A549 (cell line): ENCODE results near the gene CDCA7L. TPM values are rescaled to one million over a fixed set of nuclear protein-coding genes. Genes with fewer than 3 reads are reported as not detected.

Experiments used
- ATAC-seq, 2 experiments: fragments of 200-7000 bp in 1 of 2; fragments of >200 bp in 1 of 2; cut with Nextera tagmentation in 1 of 2; cut with Tn5 transposase in 1 of 2; 3 replicates each; pipeline versions ENCODE4 v1.8.0 to v1.9.1; 2018 to 2020; ENCODE audit warnings: mild to moderate bottlenecking in 1 of 2, moderate library complexity in 1 of 2
- CTCF ChIA-PET: fragments of 300-600 bp; sonication (Branson Sonifier 250); formaldehyde crosslinking; extraction: SDS; loops from one replicate; lab custom pipeline; 2021; ENCODE audit warnings: antibody characterized with exemption, inconsistent platforms; lab: Yijun Ruan, JAX
- POLR2A ChIA-PET: fragments of 350-600 bp; formaldehyde crosslinking; extraction: SDS; loops from one replicate; lab custom pipeline; 2021; ENCODE audit warnings: antibody characterized with exemption, inconsistent platforms; lab: Yijun Ruan, JAX
- DNase-seq, 2 experiments: peaks; one replicate each; pipeline versions ENCODE4 v3.0.0 to v3.0.0-alpha.2; 2011 to 2016; ENCODE audit warnings: low read depth in 1 of 2, low spot score in 1 of 2
- FAIRE-seq: peaks from 2 replicates; lab custom pipeline; 2011; peaks lifted over from hg19 to GRCh38; lab: Jason Lieb, UNC
- H3K27ac ChIP-seq, 2 experiments: fragments of >200 bp; sonication (Bioruptor Twin); formaldehyde crosslinking; 3 replicates each; pipeline ENCODE4 v1.5.1; 2016 to 2017
- H3K4me1 ChIP-seq: fragments of >200 bp; sonication (Bioruptor Twin); formaldehyde crosslinking; 3 replicates; pipeline ENCODE4 v1.6.1; 2016
- H3K4me2 ChIP-seq: fragments of >200 bp; sonication (Bioruptor Twin); formaldehyde crosslinking; 3 replicates; pipeline ENCODE4 v1.6.1; 2016
- H3K4me3 ChIP-seq: fragments of >200 bp; sonication (Bioruptor Twin); formaldehyde crosslinking; 3 replicates; pipeline ENCODE4 v1.5.1; 2016
- H3K9me3 ChIP-seq: fragments of >200 bp; sonication (Bioruptor Twin); formaldehyde crosslinking; 3 replicates; pipeline ENCODE4 v1.6.1; 2016
- CHD4 ChIP-seq: fragments of 200-600 bp; sonication (generic); IDR thresholded peaks from 2 replicates; pipeline ENCODE4 v1.6.1; 2016; ENCODE audit warnings: antibody characterized with exemption, mild to moderate bottlenecking, borderline replicate concordance
- EHMT2 ChIP-seq: fragments of 200-600 bp; sonication (generic); IDR thresholded peaks from 2 replicates; pipeline ENCODE4 v1.6.1; 2016; ENCODE audit warnings: antibody characterized with exemption, low read depth, mild to moderate bottlenecking, moderate library complexity
- EP300 ChIP-seq, 2 experiments: fragments of >200 bp; sonication (Bioruptor Twin); formaldehyde crosslinking; IDR thresholded peaks; 2 replicates in 1 of 2; 3 replicates in 1 of 2; pipeline ENCODE4 v1.6.1; 2016 to 2017
- GATA3 ChIP-seq: IDR thresholded peaks from 2 replicates; pipeline ENCODE4 v1.6.1; 2012; ENCODE audit warnings: borderline replicate concordance
- HDAC2 ChIP-seq: fragments of 200-600 bp; sonication (generic); IDR thresholded peaks from 2 replicates; pipeline ENCODE4 v1.6.1; 2016
- HOXA7 ChIP-seq: fragments of 250-450 bp; sonication (Bioruptor Pico); IDR thresholded peaks from 2 replicates; pipeline ENCODE4 v1.5.0; 2020; ENCODE audit warnings: mild to moderate bottlenecking, moderate library complexity
- MAFK ChIP-seq: fragments of 450-650 bp; IDR thresholded peaks from 2 replicates; pipeline ENCODE4 v1.6.1; 2014; ENCODE audit not compliant: partially characterized antibody
- MYC ChIP-seq: IDR thresholded peaks from 2 replicates; pipeline ENCODE4 v1.6.1; 2012; ENCODE audit warnings: mild to moderate bottlenecking, inconsistent platforms, low read length, improper control_type of control experiment, borderline replicate concordance
- POLR2AphosphoS2 ChIP-seq: conservative IDR thresholded peaks from 2 replicates; pipeline ENCODE4 v1.6.1; 2012; ENCODE audit warnings: low read length, improper control_type of control experiment, inconsistent platforms
- RNF2 ChIP-seq: fragments of 200-600 bp; sonication (generic); IDR thresholded peaks from 2 replicates; pipeline ENCODE4 v1.6.1; 2016; ENCODE audit warnings: low read depth, mild to moderate bottlenecking, antibody characterized with exemption, moderate library complexity, borderline replicate concordance
- SMC3 ChIP-seq: fragments of >200 bp; sonication (Bioruptor Twin); formaldehyde crosslinking; IDR thresholded peaks from 3 replicates; pipeline ENCODE4 v1.6.1; 2018; ENCODE audit warnings: inconsistent platforms
- SREBF2 ChIP-seq: fragments of 450-650 bp; IDR thresholded peaks from 2 replicates; pipeline ENCODE4 v1.6.1; 2014; ENCODE audit warnings: mild to moderate bottlenecking, moderate library complexity
- TFCP2L1 ChIP-seq: fragments of 250-450 bp; sonication (Bioruptor Pico); IDR thresholded peaks from 2 replicates; pipeline ENCODE4 v1.5.0; 2021; ENCODE audit warnings: mild to moderate bottlenecking
- ZFP36 ChIP-seq: fragments of 450-650 bp; IDR thresholded peaks from 2 replicates; pipeline ENCODE4 v1.6.1; 2014; ENCODE audit warnings: borderline replicate concordance; ENCODE audit not compliant: partially characterized antibody
- WGBS: methylation state at CpG from one replicate; pipeline ENCODE4 v1.1.6; 2017; ENCODE audit errors: missing lambda C conversion rate; 5-methylcytosine and 5-hydroxymethylcytosine counted together
- polyA plus RNA-seq, 4 experiments: library from polyadenylated mRNA; depleted of rRNA in 3 of 4; stranded (reverse); fragments of >200 nt; fragmentation: RNase III in 1 of 4; extraction: RNeasy Plus Mini Kit Qiagen cat#74134 plus additional on column Dnase treatment in 1 of 4; gene quantifications; 2 replicates in 3 of 4; 3 replicates in 1 of 4; pipeline ENCODE4 v1.2.3, GENCODE V29; 2011 to 2017
- TF ChIP-seq, protein P1 (sequence below): fragments of 250-450 bp; sonication (Bioruptor Pico); IDR thresholded peaks from 2 replicates; pipeline ENCODE4 v1.5.0; 2020; ENCODE audit warnings: low read depth, mild to moderate bottlenecking, moderate library complexity
- TF ChIP-seq, protein P2 (sequence below): fragments of >200 bp; sonication (Bioruptor Twin); formaldehyde crosslinking; IDR thresholded peaks from 3 replicates; pipeline ENCODE4 v1.5.1; 2016
- TF ChIP-seq, protein P3 (sequence below): fragments of >200 bp; sonication (Bioruptor Twin); formaldehyde crosslinking; IDR thresholded peaks from 2 replicates; pipeline ENCODE4 v1.6.1; 2016
- TF ChIP-seq, protein P4 (sequence below): fragments of 150-350 bp; IDR thresholded peaks from 2 replicates; pipeline ENCODE4 v1.6.1; 2014; ENCODE audit warnings: low read depth, mild to moderate bottlenecking, low read length

The CDCA7L gene
- polyA plus RNA-seq, 2 of the 4 experiments (the other 2 are of a cell fraction), result 20.8 to 27.8 TPM

- Histone ChIP-seq H3K4me2 (no peak overlapping the region), H3K27ac (no peak overlapping the region), H3K4me3 (no peak overlapping the region), H3K4me1 (peaks cover 4% of the 10 kb centered on the region; the same call in 2 of the 3 replicates), H3K9me3 (no peaks in the 10 kb centered on the region)
- CTCF ChIA-PET, result interaction anchor here (0.7 to 1.3 kb wide), 2 partner anchors 9 to 53 kb away, joined by 3 to 4 read pairs; no protein-coding TSS in a partner anchor
- WGBS, result 24% methylated on average over 8 of the region's 8 CpGs
- ATAC-seq (no peak), FAIRE-seq (no peak), DNase-seq (no peak)
- TF ChIP-seq, protein P1, sequence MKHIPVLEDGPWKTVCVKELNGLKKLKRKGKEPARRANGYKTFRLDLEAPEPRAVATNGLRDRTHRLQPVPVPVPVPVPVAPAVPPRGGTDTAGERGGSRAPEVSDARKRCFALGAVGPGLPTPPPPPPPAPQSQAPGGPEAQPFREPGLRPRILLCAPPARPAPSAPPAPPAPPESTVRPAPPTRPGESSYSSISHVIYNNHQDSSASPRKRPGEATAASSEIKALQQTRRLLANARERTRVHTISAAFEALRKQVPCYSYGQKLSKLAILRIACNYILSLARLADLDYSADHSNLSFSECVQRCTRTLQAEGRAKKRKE (CRISPR knock-in tag), result no peak
- TF ChIP-seq EHMT2 (no peak), GATA3 (no peak), EP300 (IDR thresholded peaks at IDR 0.05) (no peak), POLR2AphosphoS2 (no peak), ZFP36 (no peak), CHD4 (no peak)
- POLR2A ChIA-PET, result no interaction called here
Observed at GRCh38 chr7:21948887-21949540, 3.3 kb upstream of the CDCA7L start.

GRCh38 chr7:21948364-21948763 lies 2.7 kb upstream of the CDCA7L start:
- Histone ChIP-seq H3K4me1 (peaks cover 4% of the 10 kb centered on the region; the same call in 2 of the 3 replicates), H3K4me3 (no peak overlapping the region)
- CTCF ChIA-PET, result interaction anchor here (0.7 kb wide), 1 partner anchor 10 kb away, joined by 4 read pairs; no protein-coding TSS in a partner anchor
- POLR2A ChIA-PET, result no interaction called here
- no peak for FAIRE-seq
- TF ChIP-seq SMC3 (no peak), TFCP2L1 (CRISPR knock-in tag) (no peak), MAFK (peak; percentile 25)
- TF ChIP-seq, protein P2, sequence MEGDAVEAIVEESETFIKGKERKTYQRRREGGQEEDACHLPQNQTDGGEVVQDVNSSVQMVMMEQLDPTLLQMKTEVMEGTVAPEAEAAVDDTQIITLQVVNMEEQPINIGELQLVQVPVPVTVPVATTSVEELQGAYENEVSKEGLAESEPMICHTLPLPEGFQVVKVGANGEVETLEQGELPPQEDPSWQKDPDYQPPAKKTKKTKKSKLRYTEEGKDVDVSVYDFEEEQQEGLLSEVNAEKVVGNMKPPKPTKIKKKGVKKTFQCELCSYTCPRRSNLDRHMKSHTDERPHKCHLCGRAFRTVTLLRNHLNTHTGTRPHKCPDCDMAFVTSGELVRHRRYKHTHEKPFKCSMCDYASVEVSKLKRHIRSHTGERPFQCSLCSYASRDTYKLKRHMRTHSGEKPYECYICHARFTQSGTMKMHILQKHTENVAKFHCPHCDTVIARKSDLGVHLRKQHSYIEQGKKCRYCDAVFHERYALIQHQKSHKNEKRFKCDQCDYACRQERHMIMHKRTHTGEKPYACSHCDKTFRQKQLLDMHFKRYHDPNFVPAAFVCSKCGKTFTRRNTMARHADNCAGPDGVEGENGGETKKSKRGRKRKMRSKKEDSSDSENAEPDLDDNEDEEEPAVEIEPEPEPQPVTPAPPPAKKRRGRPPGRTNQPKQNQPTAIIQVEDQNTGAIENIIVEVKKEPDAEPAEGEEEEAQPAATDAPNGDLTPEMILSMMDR, result no peak
- TF ChIP-seq, protein P3, sequence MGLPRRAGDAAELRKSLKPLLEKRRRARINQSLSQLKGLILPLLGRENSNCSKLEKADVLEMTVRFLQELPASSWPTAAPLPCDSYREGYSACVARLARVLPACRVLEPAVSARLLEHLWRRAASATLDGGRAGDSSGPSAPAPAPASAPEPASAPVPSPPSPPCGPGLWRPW, result no peak
- TF ChIP-seq, all 56 proteins: peak for 1
- no peak for ATAC-seq
- Histone ChIP-seq H3K4me2 (no peak overlapping the region), H3K9me3 (no peaks in the 10 kb centered on the region), H3K27ac (no peak overlapping the region)
- 46% methylated on average over 2 of the region's 2 CpGs for whole genome bisulfite sequencing
- no peak for DNase-seq

GRCh38 chr7:21947946-21948345 lies 2.2 kb upstream of the CDCA7L start:
- no peak for DNase-seq
- ChIA-PET CTCF (interaction anchor here (0.7 to 1.4 kb wide), 2 partner anchors 10 to 15 kb away, joined by 3 to 4 read pairs; no protein-coding TSS in a partner anchor), POLR2A (no interaction called here)
- H3K27ac ChIP-seq, result no peak overlapping the region
- no peak for ATAC-seq
- no peaks in the 10 kb centered on the region for H3K9me3 ChIP-seq
- 34% methylated on average over 2 of the region's 2 CpGs for WGBS
- H3K4me3 ChIP-seq, result no peak overlapping the region
- peaks cover 4% of the 10 kb centered on the region; the same call in 2 of the 3 replicates for H3K4me1 ChIP-seq
- FAIRE-seq, result no peak
- TF ChIP-seq MYC (no peak), SMC3 (no peak), EHMT2 (no peak), SREBF2 (no peak), RNF2 (no peak), HOXA7 (no peak), HDAC2 (no peak)
- TF ChIP-seq, protein P4, sequence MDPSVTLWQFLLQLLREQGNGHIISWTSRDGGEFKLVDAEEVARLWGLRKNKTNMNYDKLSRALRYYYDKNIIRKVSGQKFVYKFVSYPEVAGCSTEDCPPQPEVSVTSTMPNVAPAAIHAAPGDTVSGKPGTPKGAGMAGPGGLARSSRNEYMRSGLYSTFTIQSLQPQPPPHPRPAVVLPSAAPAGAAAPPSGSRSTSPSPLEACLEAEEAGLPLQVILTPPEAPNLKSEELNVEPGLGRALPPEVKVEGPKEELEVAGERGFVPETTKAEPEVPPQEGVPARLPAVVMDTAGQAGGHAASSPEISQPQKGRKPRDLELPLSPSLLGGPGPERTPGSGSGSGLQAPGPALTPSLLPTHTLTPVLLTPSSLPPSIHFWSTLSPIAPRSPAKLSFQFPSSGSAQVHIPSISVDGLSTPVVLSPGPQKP, result no peak
- no peak overlapping the region for H3K4me2 ChIP-seq
